H9 (cell line): ENCODE results near the gene SH3RF2. TPM values are rescaled to one million over a fixed set of nuclear protein-coding genes. Genes with fewer than 3 reads are reported as not detected.
"Not testable (repeated sequence)": the region's sequence is repeated elsewhere in the genome, so short reads cannot be mapped to it uniquely, and the experiment has no call there.

Experiments used
- DNase-seq: peaks from one replicate; pipeline ENCODE4 v3.0.0-alpha.2; 2017
- H2AFZ ChIP-seq: one replicate; pipeline ENCODE4 v1.6.1; 2013; ENCODE audit warnings: mild to moderate bottlenecking, low read length, control low read depth, moderate library complexity
- H2AK5ac ChIP-seq: 2 replicates; pipeline ENCODE4 v1.6.1; 2013; ENCODE audit warnings: low read length, control low read depth, mixed read lengths; ENCODE audit not compliant: insufficient read length
- H2BK120ac ChIP-seq: one replicate; pipeline ENCODE4 v1.6.1; 2013; ENCODE audit warnings: low read depth, mild to moderate bottlenecking, low read length, control low read depth, inconsistent platforms; ENCODE audit not compliant: poor library complexity, severe bottlenecking
- H2BK12ac ChIP-seq: 2 replicates; pipeline ENCODE4 v1.6.1; 2013; ENCODE audit warnings: low read length, control low read depth, mixed read lengths, low read depth; ENCODE audit not compliant: insufficient read length
- H2BK15ac ChIP-seq: 2 replicates; pipeline ENCODE4 v1.6.1; 2013; ENCODE audit warnings: low read depth, low read length, control low read depth
- H2BK20ac ChIP-seq: one replicate; pipeline ENCODE4 v1.6.1; 2013; ENCODE audit warnings: low read depth, mild to moderate bottlenecking, low read length, control low read depth, inconsistent platforms; ENCODE audit not compliant: poor library complexity, severe bottlenecking
- H2BK5ac ChIP-seq: 2 replicates; pipeline ENCODE4 v1.6.1; 2013; ENCODE audit warnings: low read length, control low read depth, mixed read lengths; ENCODE audit not compliant: insufficient read length
- H3K14ac ChIP-seq: 2 replicates; pipeline ENCODE4 v1.6.1; 2013; ENCODE audit warnings: low read length, control low read depth; ENCODE audit not compliant: insufficient read depth
- H3K18ac ChIP-seq: 2 replicates; pipeline ENCODE4 v1.6.1; 2013; ENCODE audit warnings: low read depth, mild to moderate bottlenecking, mixed read lengths, low read length, control low read depth; ENCODE audit not compliant: insufficient read length
- H3K23ac ChIP-seq: 2 replicates; pipeline ENCODE4 v1.6.1; 2013; ENCODE audit warnings: low read length, control low read depth, mixed read lengths, low read depth; ENCODE audit not compliant: insufficient read length
- H3K23me2 ChIP-seq: 2 replicates; pipeline ENCODE4 v1.6.1; 2013; ENCODE audit warnings: low read depth, mild to moderate bottlenecking, mixed read lengths, low read length, control low read depth; ENCODE audit not compliant: insufficient read length, poor library complexity, severe bottlenecking
- H3K27ac ChIP-seq: 2 replicates; pipeline ENCODE4 v1.5.1; 2013; ENCODE audit warnings: low read length, control low read depth, mixed read lengths, low read depth; ENCODE audit not compliant: insufficient read length
- H3K27me3 ChIP-seq: 2 replicates; pipeline ENCODE4 v1.6.1; 2013; ENCODE audit warnings: low read length, control low read depth, inconsistent platforms; ENCODE audit not compliant: insufficient read depth
- H3K4ac ChIP-seq: 2 replicates; pipeline ENCODE4 v1.6.1; 2013; ENCODE audit warnings: low read depth, mild to moderate bottlenecking, control low read depth, inconsistent platforms, low read length, moderate library complexity
- H3K4me1 ChIP-seq: 2 replicates; pipeline ENCODE4 v1.6.1; 2013; ENCODE audit warnings: low read length, control low read depth, inconsistent platforms; ENCODE audit not compliant: insufficient read depth
- H3K4me2 ChIP-seq: 2 replicates; pipeline ENCODE4 v1.6.1; 2013; ENCODE audit warnings: low read length, control low read depth, mixed read lengths; ENCODE audit not compliant: insufficient read length, insufficient read depth
- H3K56ac ChIP-seq: 2 replicates; pipeline ENCODE4 v1.6.1; 2013; ENCODE audit warnings: low read depth, mild to moderate bottlenecking, mixed read lengths, low read length, control low read depth; ENCODE audit not compliant: insufficient read length
- H3K79me1 ChIP-seq: 2 replicates; pipeline ENCODE4 v1.6.1; 2013; ENCODE audit warnings: low read depth, mild to moderate bottlenecking, moderate library complexity, low read length, control low read depth, inconsistent platforms; ENCODE audit not compliant: insufficient read depth, poor library complexity, severe bottlenecking
- H3K79me2 ChIP-seq: 2 replicates; pipeline ENCODE4 v1.6.1; 2013; ENCODE audit warnings: low read length, control low read depth, inconsistent platforms; ENCODE audit not compliant: insufficient read depth
- H3K9ac ChIP-seq: 2 replicates; pipeline ENCODE4 v1.6.1; 2013; ENCODE audit warnings: low read length, control low read depth, mixed read lengths; ENCODE audit not compliant: insufficient read length; ENCODE audit errors: extremely low read depth
- H3K9me3 ChIP-seq: one replicate; pipeline ENCODE4 v1.6.1; 2013; ENCODE audit warnings: low read depth, low read length, inconsistent platforms; ENCODE audit not compliant: control insufficient read depth
- H3T11ph ChIP-seq: one replicate; pipeline ENCODE4 v1.6.1; 2013; ENCODE audit warnings: mild to moderate bottlenecking, low read length, control low read depth, inconsistent platforms
- H4K20me1 ChIP-seq: one replicate; pipeline ENCODE4 v1.6.1; 2013; ENCODE audit not compliant: control insufficient read depth, insufficient read length, insufficient read depth
- H4K5ac ChIP-seq: 2 replicates; pipeline ENCODE4 v1.6.1; 2013; ENCODE audit warnings: low read depth, mild to moderate bottlenecking, mixed read lengths, low read length, control low read depth; ENCODE audit not compliant: insufficient read length
- H4K8ac ChIP-seq: replicated peaks from 2 replicates; pipeline ENCODE4 v1.6.1; 2013; ENCODE audit warnings: low read length, control low read depth, mixed read lengths, low read depth; ENCODE audit not compliant: insufficient read length
- H4K91ac ChIP-seq: 2 replicates; pipeline ENCODE4 v1.6.1; 2013; ENCODE audit warnings: low read depth, mild to moderate bottlenecking, moderate library complexity, mixed read lengths, low read length, control low read depth; ENCODE audit not compliant: insufficient read length
- H3K27ac Mint-ChIP-seq, 3 experiments: 2 replicates in 2 of 3; 3 replicates in 1 of 3; pipeline ENCODE4 v1.8.0; 2020 to 2021; ENCODE audit warnings: mixed read lengths in 3 of 3, mild to moderate bottlenecking in 1 of 3, moderate library complexity in 1 of 3
- H3K27me3 Mint-ChIP-seq: 2 replicates; pipeline ENCODE4 v1.8.0; 2021; ENCODE audit warnings: low read depth, mild to moderate bottlenecking, moderate library complexity, mixed read lengths
- H3K36me3 Mint-ChIP-seq, 3 experiments: 2 replicates in 2 of 3; 3 replicates in 1 of 3; pipeline ENCODE4 v1.8.0; 2020 to 2021; ENCODE audit warnings: low read depth in 3 of 3, mixed read lengths in 3 of 3; ENCODE audit not compliant: insufficient read depth in 1 of 3
- H3K4me1 Mint-ChIP-seq, 2 experiments: 2 replicates each; pipeline ENCODE4 v1.8.0; 2020; ENCODE audit warnings: mixed read lengths in 2 of 2
- H3K4me3 Mint-ChIP-seq, 2 experiments: 2 replicates in 1 of 2; 3 replicates in 1 of 2; pipeline ENCODE4 v1.8.0; 2020 to 2021; ENCODE audit warnings: mild to moderate bottlenecking in 2 of 2, mixed read lengths in 2 of 2, moderate library complexity in 1 of 2
- H3K9me3 Mint-ChIP-seq, 2 experiments: 2 replicates in 1 of 2; 3 replicates in 1 of 2; pipeline ENCODE4 v1.8.0; 2020; ENCODE audit warnings: mild to moderate bottlenecking in 2 of 2, mixed read lengths in 2 of 2, moderate library complexity in 1 of 2
- CTCF ChIP-seq: fragments of 200-600 bp; sonication (generic); conservative IDR thresholded peaks from 3 replicates; pipeline ENCODE4 v1.8.0; 2021; ENCODE audit warnings: antibody characterized with exemption, mild to moderate bottlenecking
- WGBS: extraction: QIAGEN DNeasy Blood & Tissue Kit; methylation state at CpG from one replicate; pipeline ENCODE4 v1.1.7; 2013; ENCODE audit warnings: missing lambda C conversion rate, low lambda C conversion rate, mixed read lengths; ENCODE audit not compliant: insufficient read length; ENCODE audit errors: extremely low coverage; 5-methylcytosine and 5-hydroxymethylcytosine counted together
- total RNA-seq: library from RNA; stranded (reverse); gene quantifications from 2 replicates; pipeline ENCODE4 v1.2.1, GENCODE V29; 2021

The SH3RF2 gene
- total RNA-seq, 1 experiment from 2014 or later: 0.66 TPM

GRCh38 chr5:146107901-146108300 is 171.5 kb downstream of the SH3RF2 start:
- DNase-seq: no peak
- no peaks in the 10 kb centered on the region for H3K9me3 ChIP-seq
- no peak overlapping the region for H4K91ac ChIP-seq
- no peaks in the 10 kb centered on the region for H3K23me2 ChIP-seq
- H3T11ph ChIP-seq: no peak overlapping the region
- H3K4me1 Mint-ChIP-seq: peaks cover 4 to 7% of the 10 kb centered on the region in 2 experiments; a peak in 1 of 4 replicates
- H4K8ac ChIP-seq: no peak overlapping the region
- no peaks in the 10 kb centered on the region for H3K4me1 ChIP-seq
- TF ChIP-seq CTCF: no peak
- no peak overlapping the region for H2AFZ ChIP-seq
- no peaks in the 10 kb centered on the region for H3K9me3 Mint-ChIP-seq
- H3K14ac ChIP-seq: no peak overlapping the region
- no peaks in the 10 kb centered on the region for H3K79me1 ChIP-seq
- H3K36me3 Mint-ChIP-seq: peaks cover 5 to 22% (median 5%) of the 10 kb centered on the region in 3 experiments; a peak in 5 of 7 replicates
- no CpG with 5 or more reads among the region's 1 CpG for WGBS
- H3K56ac ChIP-seq: no peak overlapping the region
- no peak overlapping the region for H2BK15ac ChIP-seq
- H3K4me3 Mint-ChIP-seq: no peak overlapping the region
- no peak overlapping the region for H2BK120ac ChIP-seq
- no peak overlapping the region for H3K9ac ChIP-seq
- no peaks in the 10 kb centered on the region for H3K27me3 ChIP-seq
- H4K20me1 ChIP-seq: no peaks in the 10 kb centered on the region
- no peak overlapping the region for H3K4ac ChIP-seq
- no peak overlapping the region for H3K27ac Mint-ChIP-seq
- H3K4me2 ChIP-seq: no peak overlapping the region
- H3K23ac ChIP-seq: no peak overlapping the region
- no peak overlapping the region for H4K5ac ChIP-seq
- H3K79me2 ChIP-seq: no peaks in the 10 kb centered on the region
- no peaks in the 10 kb centered on the region for H3K27me3 Mint-ChIP-seq
- no peak overlapping the region for H3K27ac ChIP-seq
- H3K18ac ChIP-seq: no peak overlapping the region
- H2BK20ac ChIP-seq: no peak overlapping the region
- H2AK5ac ChIP-seq: no peak overlapping the region
- H2BK12ac ChIP-seq: no peak overlapping the region
- H2BK5ac ChIP-seq: no peak overlapping the region

GRCh38 chr5:146108870-146109269 is 172.5 kb downstream of the SH3RF2 start:
- not testable (repeated sequence) for H3K27me3 Mint-ChIP-seq, H3K4me3 Mint-ChIP-seq, H2BK20ac ChIP-seq, H4K91ac ChIP-seq, H4K5ac ChIP-seq, H3K4me1 ChIP-seq, H3T11ph ChIP-seq, H3K79me2 ChIP-seq, H3K9me3 ChIP-seq, H3K4ac ChIP-seq, H3K79me1 ChIP-seq, H3K27me3 ChIP-seq, H3K18ac ChIP-seq, H2BK12ac ChIP-seq, H3K27ac ChIP-seq, H2BK120ac ChIP-seq, H2AFZ ChIP-seq, H3K23me2 ChIP-seq, DNase-seq, H2BK5ac ChIP-seq, H3K4me2 ChIP-seq, H3K27ac Mint-ChIP-seq, H3K9ac ChIP-seq, H3K56ac ChIP-seq, H3K23ac ChIP-seq, H2BK15ac ChIP-seq, H3K4me1 Mint-ChIP-seq, H2AK5ac ChIP-seq, H4K8ac ChIP-seq, H4K20me1 ChIP-seq, H3K9me3 Mint-ChIP-seq, H3K14ac ChIP-seq
- WGBS: no CpG with 5 or more reads among the region's 2 CpGs
- H3K36me3 Mint-ChIP-seq: peaks cover 6 to 29% (median 12%) of the 10 kb centered on the region in 3 experiments; a peak in 6 of 7 replicates
